Vein endothelial cell (primary cell): ENCODE data around the gene OSBPL7. TPM values are rescaled to one million over a fixed set of nuclear protein-coding genes. Genes with fewer than 3 reads are reported as not detected.

ENCODE experiments used
- total RNA-seq: library from RNA; depleted of rRNA; stranded (reverse); fragments of >200 nt; gene quantifications from 2 replicates; pipeline ENCODE4 v1.2.3, GENCODE V29; 2012

The OSBPL7 gene
- total RNA-seq: 15.4 and 17.3 TPM in 2 replicates

GRCh38 chr17:47821424-47822391 is at the start of gene OSBPL7:
TSS of gene OSBPL7 (minus strand) at chr17:47821794. CDS start at chr17:47820278, 1,516 bp downstream.

GRCh38 chr17:47850692-47851573 is 29.3 kb upstream of the OSBPL7 start, which contains the start of gene SP6:
TSS of gene SP6 (minus strand) at chr17:47851163. CDS start at chr17:47848429, 2,734 bp downstream.

GRCh38 chr17:47840742-47841487 is 19.3 kb upstream of the OSBPL7 start, which contains the start of gene SCRN2:
TSS of gene SCRN2 (minus strand) at chr17:47841273. CDS start at chr17:47840843, 430 bp downstream.

GRCh38 chr17:47831003-47831933 is 9.7 kb upstream of the OSBPL7 start, which contains the start of the genes LRRC46 and MRPL10:
TSS of gene LRRC46 (plus strand) at chr17:47831670. CDS start at chr17:47831990, 320 bp downstream.
TSS of gene MRPL10 (minus strand) at chr17:47831541. CDS start at chr17:47831511, 30 bp downstream.

Other genes starting within 250 kb of the OSBPL7 start
- gene KPNB1, start 171.9 kb downstream of the OSBPL7 start, total RNA-seq: 380 and 475 TPM in 2 replicates
- gene TBKBP1, start 127.6 kb downstream of the OSBPL7 start, total RNA-seq: 15.4 and 17.6 TPM in 2 replicates
- not detected in 2 replicates for gene TBX21, start 88.6 kb downstream of the OSBPL7 start, total RNA-seq
- gene MRPL10, start 9.7 kb upstream of the OSBPL7 start, total RNA-seq: 30.5 and 52.3 TPM in 2 replicates
- gene LRRC46, start 9.9 kb upstream of the OSBPL7 start, total RNA-seq: 0.29 TPM in 1 of 2 replicates, not detected in the other
- 27.4 and 41.5 TPM in 2 replicates for gene SCRN2, start 19.5 kb upstream of the OSBPL7 start, total RNA-seq
- 0.33 and 1.2 TPM in 2 replicates for gene SP6, start 29.4 kb upstream of the OSBPL7 start, total RNA-seq
- gene SP2, start 74.4 kb upstream of the OSBPL7 start, total RNA-seq: 2.9 and 3.3 TPM in 2 replicates
- gene PNPO, start 119.8 kb upstream of the OSBPL7 start, total RNA-seq: 42.1 and 51.9 TPM in 2 replicates
- not detected in 2 replicates for gene PRR15L, start 136.1 kb upstream of the OSBPL7 start, total RNA-seq
- gene CDK5RAP3, start 149.3 kb upstream of the OSBPL7 start, total RNA-seq: 27.9 and 41.8 TPM in 2 replicates
- 6.4 and 6.5 TPM in 2 replicates for gene COPZ2, start 216.0 kb upstream of the OSBPL7 start, total RNA-seq
- 137 and 143 TPM in 2 replicates for gene NFE2L1, start 226.6 kb upstream of the OSBPL7 start, total RNA-seq